DND-41 (cell line): ENCODE data around the gene ITGB1BP2.
"Not testable (repeated sequence)": the region's sequence is repeated elsewhere in the genome, so short reads cannot be mapped to it uniquely, and the experiment has no call there.

Experiments used
- EZH2 ChIP-seq: IDR thresholded peaks from 3 replicates; pipeline ENCODE4 v1.6.1; 2012; ENCODE audit warnings: borderline replicate concordance, low read depth, mild to moderate bottlenecking, moderate library complexity, low read length, inconsistent platforms; ENCODE audit not compliant: severe bottlenecking
- TF ChIP-seq, protein P1 (sequence below): IDR thresholded peaks from 2 replicates; pipeline ENCODE4 v1.5.1; 2012; ENCODE audit warnings: borderline replicate concordance, low read length, moderate library complexity, mild to moderate bottlenecking; ENCODE audit not compliant: poor library complexity, severe bottlenecking; ENCODE audit errors: extremely low read depth

DNA sequence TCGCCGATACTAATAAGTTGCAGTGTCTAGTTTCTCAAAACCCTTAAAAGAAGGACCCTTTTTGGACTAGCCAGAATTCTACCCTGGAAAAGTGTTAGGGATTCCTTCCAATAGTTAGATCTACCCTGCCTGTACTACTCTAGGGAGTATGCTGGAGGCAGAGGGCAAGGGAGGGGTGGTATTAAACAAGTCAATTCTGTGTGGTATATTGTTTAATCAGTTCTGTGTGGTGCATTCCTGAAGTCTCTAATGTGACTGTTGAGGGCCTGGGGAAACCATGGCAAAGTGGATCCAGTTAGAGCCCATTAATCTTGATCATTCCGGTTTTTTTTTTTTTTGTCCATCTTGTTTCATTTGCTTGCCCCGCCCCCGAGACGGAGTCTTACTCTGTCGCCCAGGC lies 1.5 kb upstream of the ITGB1BP2 start:
- TF ChIP-seq, protein P1, sequence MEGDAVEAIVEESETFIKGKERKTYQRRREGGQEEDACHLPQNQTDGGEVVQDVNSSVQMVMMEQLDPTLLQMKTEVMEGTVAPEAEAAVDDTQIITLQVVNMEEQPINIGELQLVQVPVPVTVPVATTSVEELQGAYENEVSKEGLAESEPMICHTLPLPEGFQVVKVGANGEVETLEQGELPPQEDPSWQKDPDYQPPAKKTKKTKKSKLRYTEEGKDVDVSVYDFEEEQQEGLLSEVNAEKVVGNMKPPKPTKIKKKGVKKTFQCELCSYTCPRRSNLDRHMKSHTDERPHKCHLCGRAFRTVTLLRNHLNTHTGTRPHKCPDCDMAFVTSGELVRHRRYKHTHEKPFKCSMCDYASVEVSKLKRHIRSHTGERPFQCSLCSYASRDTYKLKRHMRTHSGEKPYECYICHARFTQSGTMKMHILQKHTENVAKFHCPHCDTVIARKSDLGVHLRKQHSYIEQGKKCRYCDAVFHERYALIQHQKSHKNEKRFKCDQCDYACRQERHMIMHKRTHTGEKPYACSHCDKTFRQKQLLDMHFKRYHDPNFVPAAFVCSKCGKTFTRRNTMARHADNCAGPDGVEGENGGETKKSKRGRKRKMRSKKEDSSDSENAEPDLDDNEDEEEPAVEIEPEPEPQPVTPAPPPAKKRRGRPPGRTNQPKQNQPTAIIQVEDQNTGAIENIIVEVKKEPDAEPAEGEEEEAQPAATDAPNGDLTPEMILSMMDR, result not testable (repeated sequence)
- TF ChIP-seq EZH2, result not testable (repeated sequence)
